HepG2 (cell line): ENCODE results near the gene CTDP1. TPM values are rescaled to one million over a fixed set of nuclear protein-coding genes. Genes with fewer than 3 reads are reported as not detected.

Experiments used
- ELK4 ChIP-seq: sonication (generic); formaldehyde crosslinking; IDR thresholded peaks from 2 replicates; pipeline ENCODE4 v1.9.0; 2021; ENCODE audit warnings: missing genetic modification reagents, borderline replicate concordance
- HOMEZ ChIP-seq: IDR thresholded peaks from 2 replicates; pipeline ENCODE4 v1.6.1; 2016; ENCODE audit warnings: low read depth
- MAX ChIP-seq: IDR thresholded peaks from 2 replicates; pipeline ENCODE4 v1.6.1; 2012; ENCODE audit warnings: inconsistent platforms
- MIER3 ChIP-seq: IDR thresholded peaks from 2 replicates; pipeline ENCODE4 v1.6.1; 2016; ENCODE audit warnings: missing compliant biosample characterization, borderline replicate concordance
- NFYB ChIP-seq: sonication (generic); formaldehyde crosslinking; IDR thresholded peaks from 2 replicates; pipeline ENCODE4 v1.4.0; 2020; ENCODE audit warnings: missing genetic modification reagents
- NR2F2 ChIP-seq: IDR thresholded peaks from 2 replicates; pipeline ENCODE4 v1.6.1; 2012; ENCODE audit warnings: low read depth, inconsistent platforms, borderline replicate concordance
- SALL1 ChIP-seq: sonication (generic); formaldehyde crosslinking; IDR thresholded peaks from 2 replicates; pipeline ENCODE4 v1.8.0; 2022; ENCODE audit warnings: mild to moderate bottlenecking, missing genetic modification reagents
- SIX1 ChIP-seq: sonication (generic); formaldehyde crosslinking; IDR thresholded peaks from 2 replicates; pipeline ENCODE4 v1.4.0; 2020; ENCODE audit warnings: missing genetic modification reagents, borderline replicate concordance
- SOX13 ChIP-seq, 3 experiments: fragments of 450-650 bp in 1 of 3; sonication (generic) in 1 of 3; formaldehyde crosslinking in 1 of 3; IDR thresholded peaks in 2 of 3; conservative IDR thresholded peaks in 1 of 3; 2 replicates each; pipeline versions ENCODE4 v1.5.0 to v1.6.1; 2016 to 2020; ENCODE audit warnings: antibody characterized with exemption in 1 of 3, mild to moderate bottlenecking in 1 of 3, missing compliant biosample characterization in 1 of 3, missing genetic modification reagents in 1 of 3, moderate library complexity in 1 of 3
- TFDP2 ChIP-seq: sonication (generic); formaldehyde crosslinking; IDR thresholded peaks from 2 replicates; pipeline ENCODE4 v1.4.0; 2020; ENCODE audit warnings: missing genetic modification reagents
- ZBTB3 ChIP-seq: sonication (generic); formaldehyde crosslinking; IDR thresholded peaks from 2 replicates; pipeline ENCODE4 v1.4.0; 2020; ENCODE audit warnings: low read depth, mild to moderate bottlenecking, moderate library complexity, missing genetic modification reagents, borderline replicate concordance
- ZFX ChIP-seq: sonication (generic); formaldehyde crosslinking; IDR thresholded peaks from 2 replicates; pipeline ENCODE4 v1.4.0; 2020; ENCODE audit warnings: mild to moderate bottlenecking, low read depth, missing genetic modification reagents, moderate library complexity
- ZGPAT ChIP-seq: IDR thresholded peaks from 2 replicates; pipeline ENCODE4 v1.6.1; 2016; ENCODE audit warnings: mild to moderate bottlenecking
- ZNF687 ChIP-seq: sonication (generic); formaldehyde crosslinking; IDR thresholded peaks from 2 replicates; pipeline ENCODE4 v1.5.1; 2020; ENCODE audit warnings: mild to moderate bottlenecking, missing genetic modification reagents, moderate library complexity
- ZSCAN9 ChIP-seq: IDR thresholded peaks from 2 replicates; pipeline ENCODE4 v1.6.1; 2016; ENCODE audit warnings: borderline replicate concordance
- polyA plus RNA-seq, 8 experiments: library from polyadenylated mRNA; depleted of rRNA in 3 of 8; stranded (reverse) in 7 of 8; unstranded in 1 of 8; fragments of >200 nt; fragmentation: Illumina TruSeq in 4 of 8; extraction: Trizol in 4 of 8; gene quantifications; 2 replicates each; pipeline versions ENCODE4 v1.2.1 to v1.2.3, GENCODE V29; 2011 to 2016; ENCODE audit warnings: low read depth in 4 of 8, missing spikeins in 1 of 8, mixed read lengths in 1 of 8; ENCODE audit not compliant: insufficient read depth in 1 of 8
- total RNA-seq, 5 experiments: library from RNA; depleted of rRNA; stranded (reverse); fragments of >200 nt; fragmentation: Illumina TruSeq; extraction: Trizol; gene quantifications; 2 replicates each; pipeline ENCODE4 v1.2.3, GENCODE V29; 2016; ENCODE audit warnings: low read depth in 1 of 5

CTDP1 gene
- total and polyA plus RNA-seq, 2 of the 13 experiments (the other 11 are each of a cell fraction or from before 2014, with no cell fraction given), result 6.9 to 11.0 TPM

- TF ChIP-seq ZNF687 (CRISPR knock-in tag) (peak; percentile 55), SALL1 (CRISPR knock-in tag) (peak; percentile 45; the same call in 1 of the 2 replicates), TFDP2 (CRISPR knock-in tag) (0 out of 2 replicates have a peak, but pooled peaks have one; percentile 33), ZBTB3 (CRISPR knock-in tag) (no peak), MAX (peak; percentile 69), NR2F2 (no peak), MIER3 (CRISPR knock-in tag) (0 out of 2 replicates have a peak, but pooled peaks have one; percentile 30), ZGPAT (CRISPR knock-in tag) (peak; percentile 36; the same call in 1 of the 2 replicates), ZSCAN9 (0 out of 2 replicates have a peak, but pooled peaks have one; percentile 44), ELK4 (no peak), NFYB (CRISPR knock-in tag) (peak; percentile 45), SOX13 (IDR thresholded peaks at IDR 0.05) (no peak), SOX13 (CRISPR knock-in tag; conservative IDR thresholded peaks at IDR 0.05 in 1 of 2, IDR thresholded peaks at IDR 0.05 in 1 of 2) (peak in 1 of 2 experiments; percentile 24; a peak in 1 of 4 replicates), ZFX (CRISPR knock-in tag) (peak; percentile 47; the same call in 1 of the 2 replicates), SIX1 (CRISPR knock-in tag) (no peak), HOMEZ (no peak)
Observed at GRCh38 chr18:79781331-79781941, 101.8 kb downstream of the CTDP1 start (continued).
